HFFc6 (cell line): ENCODE results near the gene HSD17B14. TPM values are rescaled to one million over a fixed set of nuclear protein-coding genes. Genes with fewer than 3 reads are reported as not detected.

ENCODE experiments used
- DNase-seq: peaks from one replicate; pipeline ENCODE4 v3.0.0-alpha.2; 2018
- H3K27ac Mint-ChIP-seq: 2 replicates; pipeline ENCODE4 v1.8.0; 2020; ENCODE audit warnings: mild to moderate bottlenecking, mixed read lengths
- H3K27me3 Mint-ChIP-seq: 2 replicates; pipeline ENCODE4 v1.8.0; 2021; ENCODE audit warnings: mild to moderate bottlenecking, moderate library complexity, mixed read lengths; ENCODE audit not compliant: insufficient read depth
- H3K36me3 Mint-ChIP-seq: 2 replicates; pipeline ENCODE4 v1.8.0; 2021; ENCODE audit warnings: low read depth, mixed read lengths
- H3K4me1 Mint-ChIP-seq: 2 replicates; pipeline ENCODE4 v1.8.0; 2020; ENCODE audit warnings: low read depth, mixed read lengths
- H3K4me3 Mint-ChIP-seq: 2 replicates; pipeline ENCODE4 v1.8.0; 2020; ENCODE audit warnings: mild to moderate bottlenecking, moderate library complexity, mixed read lengths
- H3K9me3 Mint-ChIP-seq: 2 replicates; pipeline ENCODE4 v1.8.0; 2020; ENCODE audit warnings: mild to moderate bottlenecking, mixed read lengths
- total RNA-seq, 6 experiments: library from RNA; stranded (reverse); fragmentation: NEBNext Ultra II Directional; extraction: Animal tissue kit (Norgen Biotek cat#: 25700); gene quantifications; 2 replicates in 1 of 6; 3 replicates in 5 of 6; pipeline ENCODE4 v1.2.3, GENCODE V29; 2021
- TF ChIP-seq, protein P1 (sequence below): fragments of 200-600 bp; sonication (generic); IDR thresholded peaks from 2 replicates; pipeline ENCODE4 v1.5.0; 2021; ENCODE audit warnings: antibody characterized with exemption, mild to moderate bottlenecking

The HSD17B14 gene
- total RNA-seq, 6 experiments from 2014 or later, result 2.9 to 10.0 (median 8.9) TPM

DNA sequence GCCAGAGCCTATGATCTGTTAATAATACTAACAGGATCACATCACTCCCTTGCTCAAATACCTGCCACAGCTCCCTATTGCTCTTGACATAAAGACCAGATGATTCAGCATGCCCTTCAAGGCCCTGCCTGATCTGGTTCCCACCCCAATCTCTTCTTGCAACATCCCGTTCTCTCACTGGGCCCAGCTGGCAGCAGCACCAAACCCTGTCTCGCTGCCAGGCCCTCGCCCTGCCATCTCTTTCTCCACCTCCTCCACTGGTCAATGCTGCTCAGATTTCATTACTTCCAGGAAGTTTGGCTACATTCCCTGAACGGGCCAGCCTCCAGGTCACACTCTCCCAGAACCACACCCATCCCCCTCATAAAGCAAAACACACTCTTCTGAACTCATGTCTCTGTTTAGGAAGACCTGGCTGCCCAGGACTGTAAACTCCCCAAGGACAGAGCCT is 16.9 kb downstream of the HSD17B14 start:
- no peak overlapping the region; the same call in 1 of the 2 replicates for H3K4me3 Mint-ChIP-seq
- no peaks in the 10 kb centered on the region for H3K36me3 Mint-ChIP-seq
- peak; percentile 77 for DNase-seq
- H3K4me1 Mint-ChIP-seq, result peaks cover 10% of the 10 kb centered on the region
- TF ChIP-seq, protein P1, sequence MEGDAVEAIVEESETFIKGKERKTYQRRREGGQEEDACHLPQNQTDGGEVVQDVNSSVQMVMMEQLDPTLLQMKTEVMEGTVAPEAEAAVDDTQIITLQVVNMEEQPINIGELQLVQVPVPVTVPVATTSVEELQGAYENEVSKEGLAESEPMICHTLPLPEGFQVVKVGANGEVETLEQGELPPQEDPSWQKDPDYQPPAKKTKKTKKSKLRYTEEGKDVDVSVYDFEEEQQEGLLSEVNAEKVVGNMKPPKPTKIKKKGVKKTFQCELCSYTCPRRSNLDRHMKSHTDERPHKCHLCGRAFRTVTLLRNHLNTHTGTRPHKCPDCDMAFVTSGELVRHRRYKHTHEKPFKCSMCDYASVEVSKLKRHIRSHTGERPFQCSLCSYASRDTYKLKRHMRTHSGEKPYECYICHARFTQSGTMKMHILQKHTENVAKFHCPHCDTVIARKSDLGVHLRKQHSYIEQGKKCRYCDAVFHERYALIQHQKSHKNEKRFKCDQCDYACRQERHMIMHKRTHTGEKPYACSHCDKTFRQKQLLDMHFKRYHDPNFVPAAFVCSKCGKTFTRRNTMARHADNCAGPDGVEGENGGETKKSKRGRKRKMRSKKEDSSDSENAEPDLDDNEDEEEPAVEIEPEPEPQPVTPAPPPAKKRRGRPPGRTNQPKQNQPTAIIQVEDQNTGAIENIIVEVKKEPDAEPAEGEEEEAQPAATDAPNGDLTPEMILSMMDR, result no peak
- peaks cover 6% of the 10 kb centered on the region for H3K27me3 Mint-ChIP-seq
- no peaks in the 10 kb centered on the region for H3K9me3 Mint-ChIP-seq
- peak overlapping the region; percentile 54 for H3K27ac Mint-ChIP-seq

DNA sequence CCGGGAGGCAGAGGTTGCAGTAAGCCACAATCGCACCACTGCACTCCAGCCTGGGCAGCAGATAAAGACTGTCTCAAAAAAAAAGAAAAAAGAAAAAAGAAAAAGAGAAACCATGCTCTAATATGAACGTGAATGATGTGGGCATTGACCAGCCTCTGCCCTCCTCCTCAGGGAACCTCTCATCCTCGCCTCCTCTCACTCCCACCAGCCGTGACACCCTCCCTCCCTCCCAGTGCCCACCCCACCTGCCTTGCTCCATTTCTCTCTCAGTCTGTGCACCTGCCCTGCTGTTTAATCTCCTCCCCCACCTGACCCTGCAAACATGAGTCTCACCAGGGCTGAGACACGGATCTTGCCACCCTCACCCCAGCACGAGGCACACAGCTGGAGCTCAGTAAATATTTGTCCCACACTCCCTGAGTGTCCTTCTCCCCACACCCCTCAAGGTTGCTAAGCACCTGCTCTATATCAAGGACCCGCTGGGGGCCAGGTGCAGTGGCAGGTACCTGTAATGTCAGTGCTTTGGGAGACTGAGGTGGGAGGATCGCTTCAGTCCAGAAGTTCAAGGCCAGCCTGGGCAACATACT is 18.0 kb downstream of the HSD17B14 start:
- Mint-ChIP-seq H3K27ac (no peak overlapping the region), H3K36me3 (no peaks in the 10 kb centered on the region), H3K27me3 (peaks cover 6% of the 10 kb centered on the region), H3K4me1 (peaks cover 10% of the 10 kb centered on the region), H3K9me3 (no peaks in the 10 kb centered on the region), H3K4me3 (no peak overlapping the region)
- TF ChIP-seq, protein P1, result no peak
- DNase-seq, result no peak

DNA sequence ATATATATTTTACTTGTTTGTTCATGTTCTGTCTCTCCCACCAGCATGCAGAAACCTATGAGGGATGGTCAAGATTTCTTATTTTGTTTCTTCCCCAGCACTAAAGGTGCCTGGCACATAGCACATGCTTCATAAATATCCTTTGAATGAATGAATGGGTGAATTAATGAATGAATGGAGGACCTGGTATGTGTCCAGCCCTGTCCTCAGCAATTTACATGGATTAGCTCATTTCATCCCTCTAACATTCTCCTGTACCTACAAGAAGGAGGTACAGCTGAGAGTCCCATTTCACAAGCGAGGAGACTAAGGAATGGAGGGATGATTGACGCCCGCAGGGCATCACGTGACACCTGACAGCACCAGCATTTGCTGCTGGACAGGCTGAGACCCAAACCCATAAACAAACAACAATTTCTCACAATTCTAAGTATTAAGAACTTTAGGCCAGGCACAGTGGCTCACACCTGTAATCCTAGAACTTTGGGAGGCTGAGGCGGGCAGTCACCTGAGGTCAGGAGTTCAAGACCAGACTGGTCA is 18.6 kb downstream of the HSD17B14 start:
- H3K27ac Mint-ChIP-seq, result no peak overlapping the region
- peaks cover 6% of the 10 kb centered on the region for H3K27me3 Mint-ChIP-seq
- H3K4me1 Mint-ChIP-seq, result peaks cover 11% of the 10 kb centered on the region
- no peaks in the 10 kb centered on the region for H3K9me3 Mint-ChIP-seq
- no peak for DNase-seq
- TF ChIP-seq, protein P1, result no peak
- H3K4me3 Mint-ChIP-seq, result no peak overlapping the region
- H3K36me3 Mint-ChIP-seq, result no peaks in the 10 kb centered on the region

DNA sequence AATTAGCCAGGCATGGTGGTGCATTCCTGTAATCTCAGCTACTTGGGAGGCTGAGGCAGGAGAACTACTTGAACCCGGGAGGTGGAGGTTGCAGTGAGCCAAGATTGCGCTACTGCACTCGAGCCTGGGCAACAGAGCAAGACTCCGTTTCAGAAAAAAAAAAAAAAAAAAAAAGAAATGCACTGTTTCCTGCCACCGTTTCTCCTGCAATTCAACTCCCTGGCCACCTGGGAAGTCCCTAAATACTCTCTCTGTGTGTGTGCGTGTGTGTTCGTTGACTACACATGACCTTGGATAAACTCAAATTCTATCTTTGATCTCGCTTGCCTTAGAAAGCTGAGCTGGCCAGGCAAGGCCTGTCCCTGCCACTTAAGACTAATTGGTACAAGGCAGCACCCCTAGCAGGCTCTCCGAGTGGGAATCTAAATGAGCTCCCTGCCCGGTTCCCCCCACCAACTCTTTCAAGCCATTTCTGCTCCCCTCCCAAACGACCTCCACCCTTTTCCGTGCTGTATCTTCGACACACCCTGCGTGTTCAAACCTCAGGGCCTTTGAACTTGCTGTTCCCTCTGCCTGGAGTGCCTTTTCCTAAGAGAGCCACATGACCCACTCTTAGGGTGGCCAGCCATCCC is 20.3 kb downstream of the HSD17B14 start:
- no peak overlapping the region for H3K27ac Mint-ChIP-seq
- no peak for DNase-seq
- peaks cover 6% of the 10 kb centered on the region for H3K27me3 Mint-ChIP-seq
- peaks cover 18% of the 10 kb centered on the region for H3K4me1 Mint-ChIP-seq
- TF ChIP-seq, protein P1, result no peak
- no peak overlapping the region for H3K4me3 Mint-ChIP-seq
- H3K9me3 Mint-ChIP-seq, result no peaks in the 10 kb centered on the region
- no peaks in the 10 kb centered on the region for H3K36me3 Mint-ChIP-seq

DNA sequence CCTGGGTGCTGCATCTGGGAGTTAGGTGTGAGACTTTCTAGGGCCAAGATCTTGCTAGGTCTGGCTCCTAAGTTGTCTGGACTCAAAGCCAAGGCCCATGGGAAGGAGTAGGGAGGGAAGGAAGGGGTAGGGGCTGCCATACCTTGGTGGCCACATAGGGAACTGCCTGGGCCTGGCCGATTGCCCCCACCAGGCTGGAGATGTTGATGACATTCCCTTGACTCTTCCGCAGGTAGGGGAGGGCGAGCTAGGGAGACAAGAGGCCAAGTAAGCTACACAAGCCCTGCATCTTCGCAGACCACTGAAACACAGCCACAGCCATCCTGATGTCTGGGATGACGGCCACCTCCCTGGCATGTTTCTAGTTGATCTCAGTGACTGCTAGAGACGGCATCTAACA is 21.4 kb downstream of the HSD17B14 start:
- no peak overlapping the region for H3K4me3 Mint-ChIP-seq

More for the DNA sequence above, 21.4 kb downstream of the HSD17B14 start:
- TF ChIP-seq, protein P1, result no peak
- Mint-ChIP-seq H3K9me3 (no peaks in the 10 kb centered on the region), H3K36me3 (no peaks in the 10 kb centered on the region), H3K4me1 (peaks cover 23% of the 10 kb centered on the region), H3K27ac (no peak overlapping the region), H3K27me3 (peaks cover 6% of the 10 kb centered on the region)
- DNase-seq, result no peak
